ENCODE results near the gene BRIP1. TPM values are rescaled to one million over a fixed set of nuclear protein-coding genes. Genes with fewer than 3 reads are reported as not detected.

Gene BRIP1
- total RNA-seq, 1 donor from 2014 or later = 2.4 TPM

DNA sequence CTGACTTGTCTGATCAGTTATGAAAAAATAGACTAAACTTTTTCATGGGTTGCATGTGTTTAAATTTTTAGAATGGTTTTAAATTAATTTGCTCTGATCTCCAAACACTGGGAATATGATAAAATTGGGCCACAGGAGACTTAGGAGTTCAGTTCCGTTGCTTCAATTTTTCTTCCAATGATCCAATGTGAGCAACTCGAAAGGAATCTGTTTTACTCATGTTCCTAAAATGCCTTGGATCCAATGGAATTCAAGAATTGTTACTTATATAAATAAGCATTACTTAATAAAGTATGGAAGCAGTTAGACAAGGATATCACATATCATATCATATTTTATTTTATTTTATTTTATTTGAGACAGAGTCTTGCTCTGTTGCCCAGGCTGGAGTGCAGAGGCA is 216.3 kb downstream of the BRIP1 start:
- Mint-ChIP-seq H3K4me3 (ENCODE audit: unreplicated experiment) (no peak overlapping the region), H3K4me1 (ENCODE audit: low read depth, unreplicated experiment) (no peaks in the 10 kb centered on the region), H3K9me3 (ENCODE audit: unreplicated experiment) (no peaks in the 10 kb centered on the region), H3K36me3 (ENCODE audit: unreplicated experiment) (peaks cover 3% of the 10 kb centered on the region), H3K27ac (ENCODE audit: unreplicated experiment) (no peak overlapping the region), H3K27me3 (ENCODE audit: unreplicated experiment) (no peaks in the 10 kb centered on the region)
- DNase-seq = no peak
- TF ChIP-seq, protein P1, sequence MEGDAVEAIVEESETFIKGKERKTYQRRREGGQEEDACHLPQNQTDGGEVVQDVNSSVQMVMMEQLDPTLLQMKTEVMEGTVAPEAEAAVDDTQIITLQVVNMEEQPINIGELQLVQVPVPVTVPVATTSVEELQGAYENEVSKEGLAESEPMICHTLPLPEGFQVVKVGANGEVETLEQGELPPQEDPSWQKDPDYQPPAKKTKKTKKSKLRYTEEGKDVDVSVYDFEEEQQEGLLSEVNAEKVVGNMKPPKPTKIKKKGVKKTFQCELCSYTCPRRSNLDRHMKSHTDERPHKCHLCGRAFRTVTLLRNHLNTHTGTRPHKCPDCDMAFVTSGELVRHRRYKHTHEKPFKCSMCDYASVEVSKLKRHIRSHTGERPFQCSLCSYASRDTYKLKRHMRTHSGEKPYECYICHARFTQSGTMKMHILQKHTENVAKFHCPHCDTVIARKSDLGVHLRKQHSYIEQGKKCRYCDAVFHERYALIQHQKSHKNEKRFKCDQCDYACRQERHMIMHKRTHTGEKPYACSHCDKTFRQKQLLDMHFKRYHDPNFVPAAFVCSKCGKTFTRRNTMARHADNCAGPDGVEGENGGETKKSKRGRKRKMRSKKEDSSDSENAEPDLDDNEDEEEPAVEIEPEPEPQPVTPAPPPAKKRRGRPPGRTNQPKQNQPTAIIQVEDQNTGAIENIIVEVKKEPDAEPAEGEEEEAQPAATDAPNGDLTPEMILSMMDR (IDR thresholded peaks at IDR 0.05; ENCODE audit: partially characterized antibody, unreplicated experiment) = no peak

DNA sequence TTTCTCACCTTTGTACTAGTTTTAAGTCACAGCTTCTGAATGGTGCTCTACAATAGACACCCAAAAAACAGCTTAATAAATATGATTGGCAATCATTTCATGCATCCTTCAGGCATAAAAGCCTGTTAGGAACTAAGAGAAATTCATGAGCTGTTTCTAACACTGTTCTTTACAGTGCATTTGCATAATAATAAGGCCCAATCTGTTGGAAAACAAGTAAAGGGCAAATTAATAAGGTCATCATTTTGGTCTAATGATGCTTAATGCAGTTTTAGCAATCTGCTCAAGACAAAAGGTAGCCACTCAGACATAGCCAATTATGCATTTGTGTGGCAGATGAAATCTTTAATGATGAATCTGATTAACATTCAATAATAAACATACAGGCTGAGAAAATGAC is 216.8 kb downstream of the BRIP1 start:
- H3K36me3 Mint-ChIP-seq (ENCODE audit: unreplicated experiment) = peaks cover 3% of the 10 kb centered on the region
- no peaks in the 10 kb centered on the region for H3K4me1 Mint-ChIP-seq (ENCODE audit: low read depth, unreplicated experiment)
- H3K27me3 Mint-ChIP-seq (ENCODE audit: unreplicated experiment) = no peaks in the 10 kb centered on the region
- no peak for DNase-seq
- no peaks in the 10 kb centered on the region for H3K9me3 Mint-ChIP-seq (ENCODE audit: unreplicated experiment)
- H3K4me3 Mint-ChIP-seq (ENCODE audit: unreplicated experiment) = no peak overlapping the region
- TF ChIP-seq, protein P1 (IDR thresholded peaks at IDR 0.05; ENCODE audit: partially characterized antibody, unreplicated experiment) = no peak
- no peak overlapping the region for H3K27ac Mint-ChIP-seq (ENCODE audit: unreplicated experiment)

DNA sequence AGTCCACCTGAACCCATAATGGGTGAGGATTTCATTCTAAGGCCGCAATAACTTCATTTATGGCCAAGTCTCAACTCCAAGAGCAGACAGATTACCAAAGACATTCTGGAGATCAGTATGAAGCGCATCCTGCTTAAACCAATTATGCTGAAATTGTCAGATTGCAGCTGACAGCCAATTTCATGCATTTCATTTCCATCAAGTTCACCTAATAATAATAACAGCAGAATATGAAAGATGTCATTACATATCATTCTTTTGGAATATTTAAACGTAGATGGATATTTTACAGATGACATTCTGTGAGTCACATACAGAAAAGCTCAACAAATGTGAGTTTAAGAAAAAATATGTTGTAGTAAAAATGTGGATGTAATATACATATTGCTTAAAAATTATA is 217.4 kb downstream of the BRIP1 start:
- Mint-ChIP-seq H3K9me3 (ENCODE audit: unreplicated experiment) (no peaks in the 10 kb centered on the region), H3K4me1 (ENCODE audit: low read depth, unreplicated experiment) (no peaks in the 10 kb centered on the region), H3K36me3 (ENCODE audit: unreplicated experiment) (peaks cover 3% of the 10 kb centered on the region), H3K4me3 (ENCODE audit: unreplicated experiment) (no peak overlapping the region), H3K27ac (ENCODE audit: unreplicated experiment) (no peak overlapping the region), H3K27me3 (ENCODE audit: unreplicated experiment) (no peaks in the 10 kb centered on the region)
- TF ChIP-seq, protein P1 (IDR thresholded peaks at IDR 0.05; ENCODE audit: partially characterized antibody, unreplicated experiment) = no peak
- DNase-seq = no peak

DNA sequence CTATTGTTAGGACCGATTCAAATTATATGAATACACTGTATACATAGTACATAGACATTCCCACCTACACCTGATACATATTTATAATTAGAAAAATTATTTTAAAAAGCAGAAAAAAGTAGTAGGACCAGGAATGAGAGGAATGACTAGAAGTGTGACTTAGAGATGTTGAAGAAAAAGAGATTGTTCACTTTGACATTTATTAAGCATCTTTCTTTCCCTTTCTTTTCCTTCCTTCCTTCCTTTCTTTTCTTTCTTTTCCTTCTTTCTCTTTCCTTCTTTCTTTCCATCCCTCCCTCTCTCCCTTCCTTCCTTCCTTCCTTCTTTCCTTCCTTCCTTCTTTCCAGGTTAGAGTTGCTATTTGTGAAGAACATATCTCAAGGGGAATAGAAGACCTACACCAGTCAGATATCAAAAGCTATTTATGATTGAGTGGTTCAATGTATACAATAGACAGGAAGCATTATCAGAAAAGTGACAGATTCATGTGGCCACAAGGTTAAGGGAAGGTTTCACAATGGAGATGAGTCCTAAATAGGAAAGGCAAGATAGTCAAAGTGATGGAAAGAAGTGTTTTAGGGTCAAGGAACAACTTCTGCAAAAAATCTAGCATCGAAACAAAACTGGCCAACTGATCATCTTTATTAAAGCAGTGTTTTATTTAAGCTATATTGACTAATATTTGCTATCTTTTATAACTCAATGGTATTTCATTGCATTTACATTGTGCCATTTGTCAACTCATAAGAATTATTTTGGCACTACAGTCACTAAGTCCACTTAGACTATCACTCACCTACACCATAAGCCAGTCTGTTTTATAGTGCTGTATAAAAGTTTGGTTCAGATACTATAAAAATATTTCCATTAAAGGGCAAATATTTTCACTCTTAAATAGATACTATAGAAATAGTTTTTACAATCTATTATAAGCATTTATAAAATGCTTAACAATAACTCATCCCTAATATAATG is 218.2 kb downstream of the BRIP1 start:
- no peak for DNase-seq
- Mint-ChIP-seq H3K27ac (ENCODE audit: unreplicated experiment) (no peak overlapping the region), H3K9me3 (ENCODE audit: unreplicated experiment) (no peaks in the 10 kb centered on the region), H3K4me3 (ENCODE audit: unreplicated experiment) (no peak overlapping the region), H3K36me3 (ENCODE audit: unreplicated experiment) (peaks cover 3% of the 10 kb centered on the region), H3K27me3 (ENCODE audit: unreplicated experiment) (no peaks in the 10 kb centered on the region), H3K4me1 (ENCODE audit: low read depth, unreplicated experiment) (no peaks in the 10 kb centered on the region)
- TF ChIP-seq, protein P1 (IDR thresholded peaks at IDR 0.05; ENCODE audit: partially characterized antibody, unreplicated experiment) = no peak

DNA sequence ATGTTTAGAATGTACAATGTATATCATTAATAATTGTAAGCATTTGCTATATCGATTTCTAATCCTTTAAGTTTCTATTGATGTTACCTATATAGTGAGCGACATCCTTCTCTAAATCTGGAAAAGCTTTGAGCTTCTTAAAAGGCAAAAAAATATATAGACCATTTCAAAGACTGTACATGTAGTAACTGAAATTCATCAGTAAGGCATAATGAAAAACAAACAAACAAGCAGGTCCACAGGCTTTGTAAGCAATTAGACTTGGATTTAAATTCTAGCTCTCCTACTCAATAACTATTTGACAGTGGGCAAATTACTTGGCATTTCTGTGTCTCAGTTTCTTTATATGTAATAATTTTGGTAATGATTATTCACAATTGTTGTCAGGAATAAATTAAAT is 220.6 kb downstream of the BRIP1 start:
- H3K27ac Mint-ChIP-seq (ENCODE audit: unreplicated experiment) = no peak overlapping the region
- no peaks in the 10 kb centered on the region for H3K4me1 Mint-ChIP-seq (ENCODE audit: low read depth, unreplicated experiment)
- H3K4me3 Mint-ChIP-seq (ENCODE audit: unreplicated experiment) = no peak overlapping the region
- no peaks in the 10 kb centered on the region for H3K36me3 Mint-ChIP-seq (ENCODE audit: unreplicated experiment)
- TF ChIP-seq, protein P1 (IDR thresholded peaks at IDR 0.05; ENCODE audit: partially characterized antibody, unreplicated experiment) = no peak
- no peak for DNase-seq
- no peaks in the 10 kb centered on the region for H3K9me3 Mint-ChIP-seq (ENCODE audit: unreplicated experiment)
- H3K27me3 Mint-ChIP-seq (ENCODE audit: unreplicated experiment) = no peaks in the 10 kb centered on the region

Data from glutamatergic neuron (in vitro differentiated cells).